RWPE2 (cell line): ENCODE measurements around the gene CTNNA2.
A peak's percentile ranks its signal among the peaks of the same experiment; 100 is the strongest.

ENCODE experiments used
- ATAC-seq: fragments of 200-7000 bp; cut with Tn5 transposase; 3 replicates; pipeline ENCODE4 v1.9.1; 2021; ENCODE audit warnings: low read depth
- DNase-seq: peaks from one replicate; pipeline ENCODE4 v3.0.0-alpha.2; 2020; ENCODE audit warnings: low spot score
- H3K27ac ChIP-seq: fragments of 450-650 bp; 2 replicates; pipeline ENCODE4 v1.5.1; 2017; ENCODE audit warnings: mild to moderate bottlenecking; ENCODE audit not compliant: poor library complexity, severe bottlenecking
- H3K27me3 ChIP-seq: fragments of 250-450 bp; sonication (Bioruptor Pico); 2 replicates; pipeline ENCODE4 v1.5.1; 2021; ENCODE audit warnings: mild to moderate bottlenecking, moderate library complexity; ENCODE audit not compliant: insufficient read depth, poor library complexity, severe bottlenecking
- H3K36me3 ChIP-seq: fragments of 250-450 bp; sonication (Bioruptor Pico); 2 replicates; pipeline ENCODE4 v1.5.1; 2020; ENCODE audit warnings: low read depth, mild to moderate bottlenecking, moderate library complexity
- H3K4me1 ChIP-seq: fragments of 250-450 bp; sonication (Bioruptor Pico); 2 replicates; pipeline ENCODE4 v1.5.1; 2021; ENCODE audit warnings: mild to moderate bottlenecking, moderate library complexity; ENCODE audit not compliant: insufficient read depth, poor library complexity, severe bottlenecking
- H3K4me3 ChIP-seq: fragments of 250-450 bp; sonication (Bioruptor Pico); 2 replicates; pipeline ENCODE4 v1.5.1; 2021; ENCODE audit warnings: mild to moderate bottlenecking, moderate library complexity; ENCODE audit not compliant: severe bottlenecking
- H3K9me3 ChIP-seq: fragments of 250-450 bp; sonication (Bioruptor Pico); 2 replicates; pipeline ENCODE4 v1.5.1; 2021; ENCODE audit warnings: mild to moderate bottlenecking, moderate library complexity; ENCODE audit not compliant: severe bottlenecking
- TF ChIP-seq, protein P1 (sequence below): fragments of 450-650 bp; IDR thresholded peaks from one replicate; pipeline ENCODE4 v1.5.1; 2017; ENCODE audit warnings: mild to moderate bottlenecking, moderate library complexity; ENCODE audit not compliant: poor library complexity, severe bottlenecking

CTNNA2 gene

DNA sequence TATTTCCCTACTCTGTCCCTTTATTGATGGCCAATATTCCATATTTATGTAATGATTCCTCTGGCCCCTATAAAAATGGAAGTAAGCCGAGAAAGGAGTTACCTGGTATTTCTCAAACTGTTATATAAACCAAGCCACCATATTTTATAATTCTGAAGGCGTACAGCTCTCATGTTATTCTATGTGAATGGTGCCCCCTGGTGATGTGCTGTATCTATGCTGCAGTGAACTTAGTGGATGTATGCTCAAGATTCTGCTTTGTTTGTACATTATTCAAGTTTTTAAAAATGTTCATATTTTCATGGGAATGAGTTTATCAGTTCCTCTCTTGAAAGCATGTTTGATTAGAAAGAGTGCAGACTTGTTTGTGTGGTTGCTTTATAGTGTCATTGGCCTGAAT, 986.2 kb downstream of the CTNNA2 start:
- no peak for DNase-seq
- H3K27ac ChIP-seq: no peak overlapping the region

DNA sequence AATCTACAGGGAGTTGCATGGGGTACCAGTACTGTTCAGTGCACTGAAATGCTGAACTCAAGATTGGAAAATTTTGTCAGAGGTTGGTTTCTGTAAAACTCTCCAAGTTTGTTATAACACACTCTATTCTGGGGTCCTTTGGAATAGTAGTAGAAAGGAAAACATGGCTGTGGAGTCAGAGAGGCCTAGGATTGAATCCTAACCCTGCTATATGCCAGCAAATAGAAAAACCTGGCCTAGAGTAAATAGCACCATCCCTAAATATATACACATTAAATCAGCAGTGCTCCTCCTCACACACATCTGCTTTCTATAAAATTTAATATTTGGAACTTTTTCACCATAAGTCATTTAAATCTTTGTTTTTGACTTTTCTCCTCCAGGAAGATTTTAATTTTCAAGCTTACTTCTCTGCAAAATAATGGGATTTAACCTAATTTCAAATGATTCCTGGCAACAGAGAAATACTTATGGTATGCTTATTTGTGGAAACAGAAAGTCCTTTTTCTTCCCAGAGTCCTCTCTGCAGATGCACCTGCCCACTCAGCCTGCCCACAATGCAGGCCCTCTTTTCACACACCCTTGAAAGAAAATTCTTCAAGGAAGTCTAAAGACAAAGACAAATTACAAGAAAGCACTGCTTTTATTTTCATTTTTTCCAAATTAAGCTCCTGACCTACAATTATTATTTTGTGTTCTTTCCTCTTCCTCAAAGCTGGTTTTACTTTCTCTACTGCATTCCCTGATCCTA, 989.2 kb downstream of the CTNNA2 start:
- DNase-seq: no peak
- ATAC-seq: no peak
- TF ChIP-seq, protein P1, sequence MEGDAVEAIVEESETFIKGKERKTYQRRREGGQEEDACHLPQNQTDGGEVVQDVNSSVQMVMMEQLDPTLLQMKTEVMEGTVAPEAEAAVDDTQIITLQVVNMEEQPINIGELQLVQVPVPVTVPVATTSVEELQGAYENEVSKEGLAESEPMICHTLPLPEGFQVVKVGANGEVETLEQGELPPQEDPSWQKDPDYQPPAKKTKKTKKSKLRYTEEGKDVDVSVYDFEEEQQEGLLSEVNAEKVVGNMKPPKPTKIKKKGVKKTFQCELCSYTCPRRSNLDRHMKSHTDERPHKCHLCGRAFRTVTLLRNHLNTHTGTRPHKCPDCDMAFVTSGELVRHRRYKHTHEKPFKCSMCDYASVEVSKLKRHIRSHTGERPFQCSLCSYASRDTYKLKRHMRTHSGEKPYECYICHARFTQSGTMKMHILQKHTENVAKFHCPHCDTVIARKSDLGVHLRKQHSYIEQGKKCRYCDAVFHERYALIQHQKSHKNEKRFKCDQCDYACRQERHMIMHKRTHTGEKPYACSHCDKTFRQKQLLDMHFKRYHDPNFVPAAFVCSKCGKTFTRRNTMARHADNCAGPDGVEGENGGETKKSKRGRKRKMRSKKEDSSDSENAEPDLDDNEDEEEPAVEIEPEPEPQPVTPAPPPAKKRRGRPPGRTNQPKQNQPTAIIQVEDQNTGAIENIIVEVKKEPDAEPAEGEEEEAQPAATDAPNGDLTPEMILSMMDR: no peak
- Histone ChIP-seq H3K27me3 (no peaks in the 10 kb centered on the region), H3K4me1 (peaks cover 4% of the 10 kb centered on the region), H3K36me3 (no peaks in the 10 kb centered on the region), H3K9me3 (no peaks in the 10 kb centered on the region), H3K27ac (no peak overlapping the region), H3K4me3 (no peak overlapping the region)

More for the DNA sequence above, 986.2 kb downstream of the CTNNA2 start:
- TF ChIP-seq, protein P1: peak; percentile 76
- Histone ChIP-seq H3K9me3 (no peaks in the 10 kb centered on the region), H3K4me1 (peaks cover 14% of the 10 kb centered on the region), H3K36me3 (no peaks in the 10 kb centered on the region), H3K27me3 (no peaks in the 10 kb centered on the region), H3K4me3 (no peak overlapping the region)
- ATAC-seq: peak; percentile 66; the same call in 1 of the 3 replicates

DNA sequence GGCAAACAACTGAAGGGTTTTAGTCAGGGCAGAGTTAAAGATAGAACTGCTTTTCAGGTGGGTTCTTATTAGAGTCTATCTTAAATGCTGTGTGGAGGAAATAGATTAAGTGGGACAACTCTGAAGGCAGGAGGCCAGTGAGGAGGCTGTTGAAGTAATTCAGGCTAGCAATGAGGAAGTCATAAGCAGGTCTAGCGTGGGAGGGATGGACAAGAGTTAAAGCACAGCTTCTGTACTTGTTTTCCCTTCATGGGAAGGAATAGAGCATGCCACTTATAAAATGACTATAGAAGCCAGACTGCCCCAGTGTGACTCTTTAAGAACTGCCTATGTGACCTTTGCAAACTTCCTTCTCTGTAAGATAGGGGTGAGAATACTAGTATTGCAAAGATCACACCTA, 993.7 kb downstream of the CTNNA2 start:
- Histone ChIP-seq H3K4me3 (no peak overlapping the region), H3K27me3 (peaks cover 3% of the 10 kb centered on the region), H3K9me3 (no peaks in the 10 kb centered on the region), H3K27ac (no peak overlapping the region), H3K36me3 (no peaks in the 10 kb centered on the region), H3K4me1 (no peaks in the 10 kb centered on the region)
- TF ChIP-seq, protein P1: no peak
- ATAC-seq (no peak), DNase-seq (no peak)

DNA sequence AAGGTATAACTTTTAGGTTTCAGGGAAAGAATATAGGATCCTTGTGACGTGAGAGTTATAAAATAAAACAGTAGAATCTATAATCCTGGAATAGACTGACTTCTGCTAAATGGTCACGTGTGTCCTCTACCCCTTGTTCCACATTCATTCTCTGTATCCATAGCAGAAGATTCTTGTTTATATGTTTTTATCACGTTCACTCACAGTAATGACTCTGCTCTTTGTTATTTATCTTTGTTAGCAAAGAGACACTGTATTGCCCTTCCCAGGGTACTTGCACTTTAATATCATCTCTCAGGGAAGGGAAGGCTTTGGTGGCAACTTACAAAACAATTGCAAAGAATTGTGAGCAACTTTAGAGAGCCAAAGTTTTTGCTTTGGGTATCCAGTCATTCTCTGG, 997.9 kb downstream of the CTNNA2 start:
- Histone ChIP-seq H3K27me3 (peaks cover 3% of the 10 kb centered on the region), H3K9me3 (no peaks in the 10 kb centered on the region), H3K4me1 (no peaks in the 10 kb centered on the region), H3K27ac (no peak overlapping the region), H3K36me3 (no peaks in the 10 kb centered on the region), H3K4me3 (no peak overlapping the region)
- ATAC-seq (no peak), DNase-seq (no peak)
- TF ChIP-seq, protein P1: no peak

DNA sequence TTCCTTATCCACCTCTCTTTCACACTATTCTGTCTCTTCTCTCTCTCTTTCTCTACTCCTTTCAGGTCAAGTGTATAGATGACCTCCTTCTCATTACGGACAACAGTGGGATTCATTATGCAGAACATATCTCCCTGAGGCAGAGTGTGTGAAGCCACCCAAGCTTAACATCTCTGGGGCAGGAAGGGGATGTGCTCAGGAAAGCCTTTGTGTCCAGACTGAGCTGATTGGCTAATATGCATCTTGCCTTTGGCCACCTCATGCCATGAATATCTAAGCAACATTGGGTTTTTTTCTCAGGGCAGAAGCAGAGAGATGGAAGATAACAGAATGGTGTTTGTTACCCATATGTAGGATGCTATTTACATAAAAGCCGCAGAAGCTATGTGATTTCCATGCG, 1003.1 kb downstream of the CTNNA2 start:
- no peak overlapping the region for H3K4me3 ChIP-seq
- TF ChIP-seq, protein P1: no peak
- no peaks in the 10 kb centered on the region for H3K4me1 ChIP-seq
- no peak overlapping the region for H3K27ac ChIP-seq
- H3K9me3 ChIP-seq: no peaks in the 10 kb centered on the region
- ATAC-seq: no peak
- H3K36me3 ChIP-seq: no peaks in the 10 kb centered on the region
- DNase-seq: no peak
- H3K27me3 ChIP-seq: peaks cover 3% of the 10 kb centered on the region
